ENCODE measurements around the gene PPP2R5B. TPM values are rescaled to one million over a fixed set of nuclear protein-coding genes. Genes with fewer than 3 reads are reported as not detected.

Gene PPP2R5B
- polyA plus RNA-seq, 3 donors: 14.3 to 16.3 (median 16.0) TPM

DNA sequence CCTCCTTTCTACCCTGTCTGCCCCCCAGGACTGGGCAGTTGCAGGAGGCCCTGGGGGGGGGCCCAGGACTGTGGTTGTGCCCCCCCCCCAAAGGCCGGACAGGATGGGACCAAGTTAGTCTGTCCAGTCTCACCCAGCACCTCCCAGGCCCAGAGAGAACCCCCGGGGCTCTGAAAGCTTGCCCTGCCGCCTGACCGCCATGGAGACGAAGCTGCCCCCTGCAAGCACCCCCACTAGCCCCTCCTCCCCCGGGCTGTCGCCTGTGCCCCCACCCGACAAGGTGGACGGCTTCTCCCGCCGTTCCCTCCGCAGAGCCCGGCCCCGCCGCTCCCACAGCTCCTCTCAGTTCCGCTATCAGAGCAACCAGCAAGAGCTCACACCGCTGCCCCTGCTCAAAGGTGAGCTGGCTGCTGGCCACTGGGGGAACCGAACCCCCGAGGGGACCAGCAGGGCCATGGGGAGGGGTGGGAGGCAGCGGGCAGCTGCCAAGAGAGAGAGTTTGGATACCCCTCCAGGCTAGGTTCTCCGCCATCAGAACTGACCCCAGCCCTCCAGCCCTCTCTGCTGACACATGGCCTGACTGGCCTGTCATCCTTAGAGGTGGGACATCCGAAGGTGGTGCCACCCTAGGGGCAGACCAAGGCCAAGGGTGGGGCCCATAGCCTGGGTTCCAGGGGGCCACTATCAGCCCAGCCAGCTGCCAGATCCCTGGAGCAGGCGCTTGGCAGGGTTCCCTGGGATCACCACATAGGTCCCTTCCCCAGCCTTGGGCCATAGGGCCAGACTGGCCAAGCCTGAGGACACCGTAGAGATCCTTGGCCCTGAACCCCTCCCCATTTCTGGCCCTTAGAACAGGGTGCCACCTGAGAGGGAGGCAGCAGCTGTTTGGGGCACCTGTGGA is 1.3 kb downstream of the PPP2R5B start:
- no peak for DNase-seq (ENCODE audit: low read depth in 3 of 3, low spot score in 2 of 3)

DNA sequence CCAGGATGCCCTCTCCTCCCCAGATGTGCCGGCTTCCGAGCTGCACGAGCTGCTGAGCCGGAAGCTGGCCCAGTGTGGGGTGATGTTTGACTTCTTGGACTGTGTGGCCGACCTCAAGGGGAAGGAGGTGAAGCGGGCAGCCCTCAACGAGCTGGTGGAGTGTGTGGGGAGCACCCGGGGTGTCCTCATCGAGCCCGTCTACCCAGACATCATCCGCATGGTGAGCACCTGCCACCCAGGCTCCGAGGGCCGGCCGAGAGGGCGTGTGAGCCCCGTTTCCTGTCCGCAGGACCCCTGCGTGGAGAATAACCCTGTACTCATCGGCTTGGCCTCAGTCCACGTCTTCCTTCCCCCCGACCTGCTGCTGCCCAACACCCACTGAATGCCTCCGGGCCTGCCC is 2.2 kb downstream of the PPP2R5B start:
- no peak for DNase-seq (ENCODE audit: low read depth in 3 of 3, low spot score in 2 of 3)

DNA sequence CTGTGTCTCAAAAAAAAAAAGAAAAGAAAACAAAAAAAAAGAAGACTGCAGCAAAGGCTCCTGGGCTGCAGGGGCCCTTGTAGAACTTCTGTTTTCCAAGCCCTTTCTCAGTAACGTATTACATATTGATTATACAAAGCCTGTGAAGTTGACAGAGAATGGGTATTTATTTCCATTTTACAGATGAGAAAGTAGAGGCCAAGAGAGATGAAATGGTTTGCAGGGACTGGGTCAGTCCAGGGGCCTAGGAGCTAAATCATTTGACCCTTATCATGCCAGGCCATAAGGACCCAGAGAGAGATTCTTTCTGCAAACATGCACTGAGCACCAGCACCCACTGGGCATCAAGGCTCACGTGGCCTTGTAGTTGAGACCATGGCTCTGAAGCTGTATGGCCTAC is 4.5 kb downstream of the PPP2R5B start:
- DNase-seq (ENCODE audit: low read depth in 3 of 3, low spot score in 2 of 3): no peak

DNA sequence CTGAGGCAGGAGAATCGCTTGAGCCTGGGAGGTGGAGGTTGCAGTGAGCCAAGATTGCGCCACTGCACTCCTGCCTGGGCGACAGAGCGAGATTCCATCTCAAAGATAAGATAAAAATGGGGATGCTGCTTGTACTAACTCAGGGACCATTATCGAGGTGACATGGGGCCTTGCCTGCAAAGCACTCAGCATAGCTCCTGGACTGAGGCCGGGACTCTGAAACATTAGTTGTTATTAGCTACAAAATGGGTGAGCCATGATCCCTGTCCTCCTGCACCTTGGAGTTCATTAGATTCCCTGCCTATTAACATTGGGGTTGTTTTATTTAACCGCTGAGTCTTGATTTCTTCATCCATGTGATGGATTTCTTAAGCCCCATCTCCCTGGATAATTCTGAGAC is 5.1 kb downstream of the PPP2R5B start:
- DNase-seq (ENCODE audit: low read depth in 3 of 3, low spot score in 2 of 3): no peak

- no peak for DNase-seq (ENCODE audit: low read depth in 3 of 3, low spot score in 2 of 3)
Observed at GRCh38 chr11:64930340-64930739, 5.9 kb downstream of the PPP2R5B start.

DNA sequence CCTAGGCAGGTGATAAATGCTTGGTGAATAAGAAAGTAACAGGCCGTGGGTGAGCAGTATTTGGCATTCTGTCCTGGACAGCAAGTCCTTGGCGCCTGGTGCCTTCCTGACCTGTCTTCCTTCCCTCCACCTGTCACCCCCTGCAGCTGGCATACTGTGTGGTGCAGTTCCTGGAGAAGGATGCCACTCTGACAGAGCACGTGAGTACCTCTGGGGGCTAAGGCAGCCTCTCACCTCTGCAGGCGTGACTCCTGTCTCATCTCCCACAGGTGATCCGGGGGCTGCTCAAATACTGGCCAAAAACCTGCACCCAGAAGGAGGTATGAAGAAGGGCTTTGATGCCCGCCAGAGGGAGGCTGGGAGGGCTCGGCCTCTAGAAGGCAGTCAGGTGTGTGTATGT is 6.8 kb downstream of the PPP2R5B start:
- DNase-seq (ENCODE audit: low read depth in 3 of 3, low spot score in 2 of 3): no peak

DNA sequence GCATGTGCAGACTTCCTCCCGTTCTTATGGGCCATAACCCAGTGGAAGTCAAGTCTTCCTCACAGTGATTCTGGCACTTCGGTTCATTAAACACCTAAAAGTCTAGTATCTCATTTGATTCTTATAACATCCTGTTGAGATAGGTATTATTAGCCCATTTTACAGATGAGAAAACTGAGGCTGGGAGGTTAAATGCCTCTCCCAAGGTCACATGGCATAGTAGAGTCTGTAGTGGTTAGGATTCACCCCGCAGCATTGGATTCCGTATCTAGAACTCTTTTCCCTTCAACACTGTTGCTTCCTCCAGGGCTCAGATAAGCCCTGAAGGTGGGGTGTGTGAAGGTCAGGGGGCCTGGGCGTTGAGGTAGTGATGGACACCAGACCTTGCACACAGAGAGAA is 7.8 kb downstream of the PPP2R5B start:
- DNase-seq (ENCODE audit: low read depth in 3 of 3, low spot score in 2 of 3): no peak

DNA sequence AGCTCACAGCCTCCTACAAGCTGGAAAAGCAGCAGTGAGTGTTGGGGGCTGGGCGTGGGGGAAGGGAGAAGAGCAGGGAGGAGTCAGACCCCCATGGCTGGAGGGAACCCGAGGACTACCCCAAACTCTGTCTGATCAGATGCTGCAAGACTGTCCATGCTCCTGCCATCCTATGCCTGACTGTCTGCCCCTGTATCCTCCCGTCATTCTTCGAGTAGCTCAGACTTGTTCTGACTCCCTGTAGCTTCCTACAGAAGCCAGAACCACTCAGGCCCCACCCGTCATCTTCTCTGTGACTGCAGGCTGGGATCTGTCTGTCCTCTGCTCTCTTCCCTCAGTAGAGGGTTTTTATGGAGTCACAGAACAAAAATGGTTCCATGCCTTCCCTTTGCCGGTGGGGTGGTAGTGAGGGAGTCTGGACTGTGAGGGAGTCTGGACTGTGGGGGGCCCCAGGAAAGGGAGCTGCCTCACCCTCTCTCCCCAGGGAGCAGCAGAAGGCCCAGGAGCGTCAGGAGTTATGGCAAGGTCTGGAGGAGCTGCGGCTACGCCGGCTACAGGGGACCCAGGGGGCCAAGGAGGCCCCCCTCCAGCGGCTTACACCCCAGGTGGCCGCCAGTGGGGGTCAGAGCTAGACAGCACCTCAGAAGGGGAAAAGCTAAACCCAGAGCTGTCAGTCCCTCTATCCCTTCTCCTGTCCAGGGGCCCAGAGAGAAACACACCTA is 8.9 kb downstream of the PPP2R5B start:
- no peak for DNase-seq (ENCODE audit: low read depth in 3 of 3, low spot score in 2 of 3)

- no peak for DNase-seq (ENCODE audit: low read depth in 3 of 3, low spot score in 2 of 3)
Observed at GRCh38 chr11:64933935-64934681, 9.6 kb downstream of the PPP2R5B start.

DNA sequence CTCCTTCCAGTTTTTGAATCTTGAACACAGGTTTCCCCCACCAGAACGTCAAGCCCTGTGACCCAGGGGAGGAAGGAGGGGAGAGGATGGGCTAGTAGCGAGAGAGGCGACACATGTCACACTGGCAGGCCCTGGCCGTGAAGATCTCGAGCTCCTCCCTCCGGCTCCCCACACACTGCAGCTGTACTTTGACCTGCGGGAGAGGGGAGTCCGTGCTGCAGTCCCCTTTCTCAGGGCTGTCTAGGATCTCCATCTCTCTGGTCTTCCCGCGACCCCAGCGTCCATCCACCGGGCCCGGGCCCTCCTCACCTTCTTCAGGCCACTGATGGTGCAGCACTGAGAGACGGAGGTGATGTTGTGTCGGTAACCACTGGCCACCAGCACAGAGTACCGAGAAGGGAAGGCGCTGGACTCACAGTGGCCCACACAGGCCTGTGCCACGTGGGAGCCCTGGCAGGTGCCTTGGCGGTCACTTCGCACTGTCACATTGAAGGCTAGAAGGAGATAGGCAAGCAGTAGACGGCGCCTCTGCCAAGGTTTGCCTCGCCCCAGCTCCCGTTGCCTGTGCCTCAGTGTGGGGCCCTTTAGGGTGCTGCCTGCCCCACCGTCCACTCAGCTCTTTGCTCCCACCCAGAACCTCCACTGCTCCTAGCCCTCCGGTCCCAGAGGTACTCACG is 10.3 kb downstream of the PPP2R5B start:
- DNase-seq (ENCODE audit: low read depth in 3 of 3, low spot score in 2 of 3): no peak

- DNase-seq (ENCODE audit: low read depth in 3 of 3, low spot score in 2 of 3): no peak
Observed at GRCh38 chr11:64935359-64936081, 11.0 kb downstream of the PPP2R5B start, which contains the start of gene GPHA2. TSS of gene GPHA2 (minus strand) at chr11:64935893. CDS start at chr11:64935460, 433 bp downstream.

GRCh38 chr11:64936539-64936938 is 12.1 kb downstream of the PPP2R5B start:
- DNase-seq (ENCODE audit: low read depth in 3 of 3, low spot score in 2 of 3): no peak

DNA sequence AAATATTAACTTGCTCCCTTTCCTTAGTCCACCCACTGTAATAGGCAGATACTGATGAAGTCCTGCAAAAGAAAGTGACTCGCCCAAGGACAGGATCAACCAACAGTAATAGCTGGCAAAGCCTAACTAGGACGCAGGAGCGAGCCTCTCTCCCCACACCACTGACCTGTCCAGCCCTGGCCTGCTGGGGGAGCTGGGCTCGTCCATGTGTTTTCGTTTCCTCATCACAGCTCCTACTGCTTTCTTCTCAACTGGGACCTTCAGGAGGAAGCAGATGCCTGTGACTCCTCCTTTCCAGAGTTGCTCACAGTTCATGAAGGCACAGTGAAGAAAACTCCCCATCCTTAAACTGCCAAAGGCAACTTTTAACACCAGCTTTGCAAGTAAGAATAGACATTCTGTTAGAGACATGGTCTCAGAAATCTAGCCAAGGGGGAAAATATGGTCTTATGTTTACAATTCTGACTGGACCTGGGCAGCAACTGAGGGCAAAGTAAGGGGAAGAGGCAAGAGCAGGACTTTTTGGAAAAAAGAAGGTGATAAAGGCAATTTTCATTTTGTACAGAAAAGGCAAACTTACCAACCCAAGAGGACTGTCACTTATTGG is 22.8 kb downstream of the PPP2R5B start:
- no peak for DNase-seq (ENCODE audit: low read depth in 3 of 3, low spot score in 2 of 3)

GRCh38 chr11:64951529-64951928 is 27.0 kb downstream of the PPP2R5B start:
- DNase-seq (ENCODE audit: low read depth in 3 of 3, low spot score in 2 of 3): no peak

DNA sequence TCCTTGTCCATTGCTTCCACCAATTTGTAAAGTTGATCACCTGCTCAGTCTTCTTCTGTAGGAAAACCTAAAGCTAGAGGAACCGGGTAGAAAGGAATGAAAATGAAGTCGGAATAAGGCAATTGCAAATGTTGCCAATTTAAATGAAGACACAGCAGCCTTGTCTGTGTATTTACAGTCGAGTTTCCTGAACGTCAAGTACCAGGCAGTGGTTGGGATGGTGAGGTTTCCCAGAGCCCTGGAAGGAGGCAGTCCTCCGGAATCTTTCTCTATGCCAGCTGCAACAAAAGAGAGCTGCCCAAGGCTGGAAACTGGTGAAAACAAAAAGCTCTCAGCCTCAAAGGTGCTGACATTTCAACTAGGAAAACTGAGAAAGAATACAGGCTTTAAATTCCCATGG is 29.7 kb downstream of the PPP2R5B start:
- DNase-seq (ENCODE audit: low read depth in 3 of 3, low spot score in 2 of 3): no peak

GRCh38 chr11:64959498-64959897 is 35.0 kb downstream of the PPP2R5B start:
- no peak for DNase-seq (ENCODE audit: low read depth in 3 of 3, low spot score in 2 of 3)

GRCh38 chr11:64960719-64961118 is 36.2 kb downstream of the PPP2R5B start:
- DNase-seq (ENCODE audit: low read depth in 3 of 3, low spot score in 2 of 3): no peak

DNA sequence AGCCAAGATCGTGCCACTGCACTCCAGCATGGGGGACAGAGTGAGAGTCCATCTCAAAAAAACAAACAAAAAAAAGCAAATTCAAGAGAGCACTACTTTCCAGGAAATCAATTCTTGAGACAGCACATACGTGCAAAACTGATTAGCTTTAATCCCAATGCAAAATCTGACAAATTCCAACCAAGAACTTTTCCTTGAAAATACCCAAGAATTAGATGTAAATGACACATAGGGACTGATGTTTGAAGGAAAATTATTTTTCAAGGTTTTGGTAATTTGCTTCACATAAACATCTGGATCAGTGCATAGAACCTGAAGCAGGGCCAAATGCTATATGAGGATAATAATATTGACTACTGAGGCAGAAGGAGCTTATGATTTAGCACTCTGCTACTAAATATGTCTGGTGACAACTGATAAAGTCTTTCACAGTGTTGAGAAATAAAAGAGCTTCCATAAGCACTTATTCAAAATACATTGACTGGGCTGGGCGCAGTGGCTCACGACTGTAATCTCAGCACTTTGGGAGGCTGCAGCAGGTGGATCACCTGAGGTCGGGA is 38.7 kb downstream of the PPP2R5B start:
- DNase-seq (ENCODE audit: low read depth in 3 of 3, low spot score in 2 of 3): no peak

- DNase-seq (ENCODE audit: low read depth in 3 of 3, low spot score in 2 of 3): no peak
Observed at GRCh38 chr11:64967375-64967774, 42.9 kb downstream of the PPP2R5B start.
